ENCODE measurements around the gene AGPAT1. TPM values are rescaled to one million over a fixed set of nuclear protein-coding genes. Genes with fewer than 3 reads are reported as not detected.

AGPAT1 gene
- total RNA-seq, 1 experiment from 2014 or later: 37.8 TPM

DNA sequence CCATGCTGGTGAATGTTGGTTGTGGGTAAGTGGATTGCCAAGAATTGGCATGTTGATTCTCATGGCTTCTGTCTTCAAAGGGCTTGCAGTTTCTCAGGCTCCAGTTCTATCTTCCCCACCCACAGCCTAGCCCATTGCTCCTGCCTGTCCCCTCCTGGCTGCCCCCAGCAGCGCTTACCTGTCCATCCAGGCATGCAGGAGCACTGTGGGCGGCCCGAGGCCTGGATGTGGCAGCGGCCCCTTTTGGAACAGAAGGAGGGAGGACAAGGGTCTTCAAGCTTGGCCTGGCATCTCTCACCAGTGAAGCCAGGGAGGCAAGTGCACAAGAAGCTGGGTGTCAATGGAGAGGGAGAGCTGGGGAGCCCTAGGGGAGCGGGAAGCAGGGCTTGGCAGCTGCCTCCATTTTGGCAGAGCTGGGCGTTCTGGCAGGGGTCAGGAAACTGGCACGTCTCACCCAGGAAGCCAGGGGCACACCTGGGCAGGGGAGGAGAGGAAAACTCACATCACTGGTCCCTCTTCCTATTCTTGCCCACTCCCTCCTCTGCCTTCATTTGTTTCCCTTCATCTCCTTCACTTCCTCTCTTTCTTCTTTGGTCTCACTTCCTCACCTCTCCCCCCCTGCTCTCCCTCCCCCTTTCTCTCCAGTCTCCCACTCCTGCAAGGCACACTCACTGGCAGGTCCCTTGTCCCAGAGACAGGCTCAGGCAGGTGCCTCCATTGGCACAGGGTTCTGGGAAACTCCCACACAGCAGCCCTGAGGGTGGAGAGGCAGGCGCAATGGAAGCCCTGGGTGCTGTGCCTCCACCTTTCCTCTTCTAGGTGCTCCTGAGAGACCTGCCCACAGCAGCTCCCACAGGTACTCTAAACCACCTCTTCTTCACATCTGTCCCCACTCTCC, 46.7 kb upstream of the AGPAT1 start:
- intact Hi-C loops (cut with micrococcal nuclease): no loop called here
- peak; percentile 26 for DNase-seq (ENCODE audit: unreplicated experiment)
- ChIA-PET CTCF (interaction anchor here (0.7 kb wide), 1 partner anchor 23 kb away, joined by 4 read pairs; no protein-coding TSS in a partner anchor), POLR2A (interaction anchor here (0.6 kb wide), 1 partner anchor 202 kb away, joined by 3 read pairs; no protein-coding TSS in a partner anchor)
- TF ChIP-seq, protein P1, sequence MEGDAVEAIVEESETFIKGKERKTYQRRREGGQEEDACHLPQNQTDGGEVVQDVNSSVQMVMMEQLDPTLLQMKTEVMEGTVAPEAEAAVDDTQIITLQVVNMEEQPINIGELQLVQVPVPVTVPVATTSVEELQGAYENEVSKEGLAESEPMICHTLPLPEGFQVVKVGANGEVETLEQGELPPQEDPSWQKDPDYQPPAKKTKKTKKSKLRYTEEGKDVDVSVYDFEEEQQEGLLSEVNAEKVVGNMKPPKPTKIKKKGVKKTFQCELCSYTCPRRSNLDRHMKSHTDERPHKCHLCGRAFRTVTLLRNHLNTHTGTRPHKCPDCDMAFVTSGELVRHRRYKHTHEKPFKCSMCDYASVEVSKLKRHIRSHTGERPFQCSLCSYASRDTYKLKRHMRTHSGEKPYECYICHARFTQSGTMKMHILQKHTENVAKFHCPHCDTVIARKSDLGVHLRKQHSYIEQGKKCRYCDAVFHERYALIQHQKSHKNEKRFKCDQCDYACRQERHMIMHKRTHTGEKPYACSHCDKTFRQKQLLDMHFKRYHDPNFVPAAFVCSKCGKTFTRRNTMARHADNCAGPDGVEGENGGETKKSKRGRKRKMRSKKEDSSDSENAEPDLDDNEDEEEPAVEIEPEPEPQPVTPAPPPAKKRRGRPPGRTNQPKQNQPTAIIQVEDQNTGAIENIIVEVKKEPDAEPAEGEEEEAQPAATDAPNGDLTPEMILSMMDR (IDR thresholded peaks at IDR 0.05; ENCODE audit: unreplicated experiment): no peak
- Mint-ChIP-seq H3K4me1 (ENCODE audit: insufficient read depth, unreplicated experiment) (peaks cover 5% of the 10 kb centered on the region), H3K27me3 (ENCODE audit: insufficient read depth, unreplicated experiment) (peaks cover 48% of the 10 kb centered on the region), H3K27ac (ENCODE audit: low read depth, unreplicated experiment) (no peak overlapping the region), H3K36me3 (ENCODE audit: insufficient read depth, unreplicated experiment) (no peaks in the 10 kb centered on the region), H3K9me3 (ENCODE audit: unreplicated experiment) (no peaks in the 10 kb centered on the region), H3K4me3 (ENCODE audit: unreplicated experiment) (no peak overlapping the region)
- no TSS peak for BruUV-seq (replicated peaks)

DNA sequence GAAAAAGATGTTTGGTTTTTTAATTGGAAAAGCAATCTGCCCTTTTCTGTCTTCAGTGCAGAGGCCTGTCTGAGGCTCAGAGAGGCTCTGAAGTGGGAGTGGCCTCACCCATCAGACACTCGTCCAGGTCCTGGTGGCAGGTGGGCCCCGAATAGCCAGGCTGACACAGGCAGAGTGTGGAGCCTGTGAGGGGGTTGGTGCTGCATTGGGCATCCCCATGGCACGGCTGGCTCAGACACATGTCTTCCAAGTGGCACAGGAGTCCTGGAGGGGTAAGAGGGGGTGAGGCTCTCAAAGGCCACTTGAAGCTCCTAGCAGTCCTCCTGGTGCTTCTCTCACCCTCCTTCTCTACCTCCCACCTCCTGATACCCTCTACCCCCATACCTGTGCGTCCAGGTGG, 44.1 kb upstream of the AGPAT1 start:
- no peak overlapping the region for H3K27ac Mint-ChIP-seq (ENCODE audit: low read depth, unreplicated experiment)
- TF ChIP-seq, protein P1 (IDR thresholded peaks at IDR 0.05; ENCODE audit: unreplicated experiment): no peak
- H3K27me3 Mint-ChIP-seq (ENCODE audit: insufficient read depth, unreplicated experiment): peaks cover 71% of the 10 kb centered on the region
- H3K9me3 Mint-ChIP-seq (ENCODE audit: unreplicated experiment): no peaks in the 10 kb centered on the region
- intact Hi-C loops (cut with micrococcal nuclease): no loop called here
- no peaks in the 10 kb centered on the region for H3K36me3 Mint-ChIP-seq (ENCODE audit: insufficient read depth, unreplicated experiment)
- no TSS peak for BruUV-seq (replicated peaks)
- CTCF ChIA-PET: no interaction called here
- DNase-seq (ENCODE audit: unreplicated experiment): no peak
- peaks cover 5% of the 10 kb centered on the region for H3K4me1 Mint-ChIP-seq (ENCODE audit: insufficient read depth, unreplicated experiment)
- POLR2A ChIA-PET: no interaction called here
- no peak overlapping the region for H3K4me3 Mint-ChIP-seq (ENCODE audit: unreplicated experiment)

GRCh38 chr6:32218167-32218566, 42.3 kb upstream of the AGPAT1 start:
- Mint-ChIP-seq H3K27me3 (ENCODE audit: insufficient read depth, unreplicated experiment) (peaks cover 71% of the 10 kb centered on the region), H3K4me3 (ENCODE audit: unreplicated experiment) (no peak overlapping the region), H3K9me3 (ENCODE audit: unreplicated experiment) (no peaks in the 10 kb centered on the region), H3K36me3 (ENCODE audit: insufficient read depth, unreplicated experiment) (no peaks in the 10 kb centered on the region), H3K4me1 (ENCODE audit: insufficient read depth, unreplicated experiment) (no peaks in the 10 kb centered on the region), H3K27ac (ENCODE audit: low read depth, unreplicated experiment) (no peak overlapping the region)
- intact Hi-C loops (cut with micrococcal nuclease): no loop called here
- CTCF ChIA-PET: no interaction called here
- TF ChIP-seq, protein P1 (IDR thresholded peaks at IDR 0.05; ENCODE audit: unreplicated experiment): no peak
- BruUV-seq (replicated peaks): no TSS peak
- no peak for DNase-seq (ENCODE audit: unreplicated experiment)
- POLR2A ChIA-PET: interaction anchor here (0.6 kb wide), 1 partner anchor 127 kb away, joined by 3 read pairs; no protein-coding TSS in a partner anchor

GRCh38 chr6:32216998-32217397, 41.1 kb upstream of the AGPAT1 start:
- CTCF ChIA-PET: no interaction called here
- TF ChIP-seq, protein P1 (IDR thresholded peaks at IDR 0.05; ENCODE audit: unreplicated experiment): no peak
- POLR2A ChIA-PET: interaction anchor here (0.6 kb wide), 1 partner anchor 678 kb away, joined by 3 read pairs; no protein-coding TSS in a partner anchor
- DNase-seq (ENCODE audit: unreplicated experiment): no peak
- Mint-ChIP-seq H3K36me3 (ENCODE audit: insufficient read depth, unreplicated experiment) (no peaks in the 10 kb centered on the region), H3K27ac (ENCODE audit: low read depth, unreplicated experiment) (no peak overlapping the region), H3K4me1 (ENCODE audit: insufficient read depth, unreplicated experiment) (peaks cover 6% of the 10 kb centered on the region), H3K27me3 (ENCODE audit: insufficient read depth, unreplicated experiment) (peaks cover 61% of the 10 kb centered on the region), H3K4me3 (ENCODE audit: unreplicated experiment) (no peak overlapping the region), H3K9me3 (ENCODE audit: unreplicated experiment) (no peaks in the 10 kb centered on the region)
- BruUV-seq (replicated peaks): no TSS peak
- intact Hi-C loops (cut with micrococcal nuclease): no loop called here
